Thymus (tissue), 11 donors: ENCODE data around the gene EOLA1. TPM values are rescaled to one million over a fixed set of nuclear protein-coding genes. Genes with fewer than 3 reads are reported as not detected.
A peak's percentile ranks its signal among the peaks of the same experiment; 100 is the strongest.
"Not testable (repeated sequence)": the region's sequence is repeated elsewhere in the genome, so short reads cannot be mapped to it uniquely, and the experiment has no call there.

Experiments used
- DNase-seq, 9 donors: peaks; one replicate each; pipeline ENCODE4 v3.0.0-alpha.2; 2013; ENCODE audit warnings: low spot score in 9 of 9, low read depth in 6 of 9, missing footprints in 1 of 9
- H3K27ac ChIP-seq, 2 donors: one replicate each; pipeline ENCODE4 v1.5.1; 2013; ENCODE audit warnings: control low read depth in 1 of 2, low read depth in 1 of 2, low read length in 1 of 2, mild to moderate bottlenecking in 1 of 2, moderate library complexity in 1 of 2
- H3K27me3 ChIP-seq, 2 donors: one replicate each; pipeline ENCODE4 v1.5.1; 2013; ENCODE audit warnings: low read length in 1 of 2; ENCODE audit not compliant: control insufficient read depth in 2 of 2, insufficient read depth in 1 of 2
- H3K36me3 ChIP-seq, 2 donors: one replicate each; pipeline ENCODE4 v1.5.1; 2013; ENCODE audit warnings: low read length in 1 of 2, mild to moderate bottlenecking in 1 of 2, moderate library complexity in 1 of 2; ENCODE audit not compliant: control insufficient read depth in 2 of 2, insufficient read depth in 2 of 2
- H3K4me1 ChIP-seq, 2 donors: one replicate each; pipeline ENCODE4 v1.5.1; 2013; ENCODE audit warnings: low read length in 2 of 2; ENCODE audit not compliant: control insufficient read depth in 2 of 2, insufficient read depth in 2 of 2
- H3K4me3 ChIP-seq, 2 donors: one replicate each; pipeline ENCODE4 v1.5.1; 2013; ENCODE audit warnings: low read length in 2 of 2, control low read depth in 1 of 2, mild to moderate bottlenecking in 1 of 2
- H3K9me3 ChIP-seq, 2 donors: one replicate each; pipeline ENCODE4 v1.5.1; 2013; ENCODE audit warnings: low read length in 1 of 2, mild to moderate bottlenecking in 1 of 2; ENCODE audit not compliant: control insufficient read depth in 2 of 2, insufficient read depth in 1 of 2
- WGBS: extraction: QIAGEN DNeasy Blood & Tissue Kit; methylation state at CpG from one replicate; pipeline ENCODE4 v1.1.7; 2013; 5-methylcytosine and 5-hydroxymethylcytosine counted together
- polyA plus RNA-seq: library from polyadenylated mRNA; stranded (reverse); fragments of 200-250 nt; gene quantifications from one replicate; pipeline ENCODE4 v1.2.3, GENCODE V29; 2013
- total RNA-seq: library from RNA; stranded (reverse); fragments of 120-200 nt; gene quantifications from one replicate; pipeline ENCODE4 v1.2.4, GENCODE V29; 2013
- donor health status: healthy.

EOLA1 gene
- total and polyA plus RNA-seq, 2 donors: 18.1 to 33.5 TPM

DNA sequence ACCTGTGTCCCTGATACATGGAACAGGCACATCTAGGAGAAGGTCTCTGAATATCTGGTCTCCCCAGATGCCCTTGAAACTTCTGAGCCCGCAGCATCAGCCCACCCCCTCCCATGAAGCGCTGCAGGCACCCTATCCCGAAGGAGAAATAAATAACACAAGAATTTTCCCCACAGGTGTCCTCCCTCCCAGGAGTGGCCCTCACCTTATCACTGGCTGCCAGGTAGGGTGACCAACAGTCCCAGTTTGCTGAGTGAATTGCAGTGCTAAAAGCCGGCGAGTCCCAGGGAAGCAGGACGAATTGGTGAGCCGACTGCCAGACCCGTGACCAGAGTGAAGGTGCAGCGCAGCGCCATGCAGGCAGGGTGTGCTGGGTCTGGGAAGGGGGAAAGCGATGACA, 6.8 kb upstream of the EOLA1 start:
- not testable (repeated sequence) for H3K9me3 ChIP-seq, H3K4me3 ChIP-seq, H3K36me3 ChIP-seq, H3K27ac ChIP-seq, H3K27me3 ChIP-seq, H3K4me1 ChIP-seq, DNase-seq
- WGBS: over 99% methylated on average over 9 of the region's 11 CpGs

DNA sequence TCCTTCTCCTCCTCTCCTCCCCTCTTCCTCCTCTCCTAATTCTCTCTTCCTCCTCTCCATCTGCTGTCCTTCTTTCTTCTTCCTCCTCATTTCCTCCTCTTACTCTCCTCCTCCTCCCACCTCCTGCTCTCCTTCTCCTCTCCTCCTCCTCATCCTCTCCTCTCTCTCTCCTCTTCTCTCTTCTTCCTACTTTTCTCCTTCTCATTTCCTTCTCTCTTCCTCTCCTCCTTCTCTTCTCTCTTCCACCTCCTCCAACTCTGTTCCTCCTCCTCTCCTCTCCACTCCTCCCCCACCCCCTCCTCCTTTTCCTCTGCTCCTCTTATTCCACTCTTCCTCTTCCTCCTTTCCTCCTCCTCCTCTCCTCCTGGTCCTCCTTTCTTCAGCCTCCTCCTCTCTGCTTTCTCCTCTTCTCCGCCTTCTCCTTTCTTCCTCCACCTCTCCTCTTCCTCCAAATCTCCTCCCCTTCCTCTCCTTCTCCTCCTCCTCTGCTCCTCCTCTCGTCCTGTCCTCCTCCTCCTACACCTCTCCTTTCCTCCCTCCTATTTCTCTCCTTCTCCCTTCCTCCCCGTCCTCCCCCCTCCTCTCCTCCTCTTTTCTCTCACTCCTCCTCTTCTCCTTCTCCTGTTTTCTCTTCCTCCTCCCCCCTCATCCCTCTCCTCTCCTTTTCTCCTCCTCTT, 5.7 kb upstream of the EOLA1 start:
- WGBS: 95% methylated on average over 3 of the region's 3 CpGs
- H3K4me3 ChIP-seq, H3K4me1 ChIP-seq, H3K9me3 ChIP-seq, DNase-seq, H3K27ac ChIP-seq, H3K36me3 ChIP-seq, H3K27me3 ChIP-seq: not testable (repeated sequence)

DNA sequence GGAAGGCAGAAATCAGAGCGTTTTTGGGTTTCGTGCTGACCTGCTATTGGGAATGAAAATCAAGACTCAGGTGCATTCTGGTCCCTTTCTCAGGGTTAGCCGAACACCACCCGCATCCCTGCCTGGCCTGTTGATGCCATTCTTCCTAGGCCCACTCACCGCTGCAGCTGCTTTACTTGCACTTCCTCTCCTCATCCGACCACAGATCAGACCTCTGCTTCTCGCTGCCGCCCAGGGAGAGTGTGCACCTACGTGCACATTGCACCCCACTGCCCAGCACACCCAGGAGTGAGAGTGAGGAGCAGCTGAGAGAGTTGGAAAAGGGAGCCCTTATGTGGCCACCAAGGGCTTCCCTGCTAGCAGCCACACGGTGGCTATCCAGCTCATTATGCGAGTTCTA, 3.3 kb upstream of the EOLA1 start:
- not testable (repeated sequence) for DNase-seq, H3K27me3 ChIP-seq, H3K4me3 ChIP-seq, H3K36me3 ChIP-seq, H3K27ac ChIP-seq, H3K9me3 ChIP-seq
- peaks cover 0 to 11% of the 10 kb centered on the region in 2 donors for H3K4me1 ChIP-seq
- 93% methylated on average over 8 of the region's 11 CpGs for WGBS

DNA sequence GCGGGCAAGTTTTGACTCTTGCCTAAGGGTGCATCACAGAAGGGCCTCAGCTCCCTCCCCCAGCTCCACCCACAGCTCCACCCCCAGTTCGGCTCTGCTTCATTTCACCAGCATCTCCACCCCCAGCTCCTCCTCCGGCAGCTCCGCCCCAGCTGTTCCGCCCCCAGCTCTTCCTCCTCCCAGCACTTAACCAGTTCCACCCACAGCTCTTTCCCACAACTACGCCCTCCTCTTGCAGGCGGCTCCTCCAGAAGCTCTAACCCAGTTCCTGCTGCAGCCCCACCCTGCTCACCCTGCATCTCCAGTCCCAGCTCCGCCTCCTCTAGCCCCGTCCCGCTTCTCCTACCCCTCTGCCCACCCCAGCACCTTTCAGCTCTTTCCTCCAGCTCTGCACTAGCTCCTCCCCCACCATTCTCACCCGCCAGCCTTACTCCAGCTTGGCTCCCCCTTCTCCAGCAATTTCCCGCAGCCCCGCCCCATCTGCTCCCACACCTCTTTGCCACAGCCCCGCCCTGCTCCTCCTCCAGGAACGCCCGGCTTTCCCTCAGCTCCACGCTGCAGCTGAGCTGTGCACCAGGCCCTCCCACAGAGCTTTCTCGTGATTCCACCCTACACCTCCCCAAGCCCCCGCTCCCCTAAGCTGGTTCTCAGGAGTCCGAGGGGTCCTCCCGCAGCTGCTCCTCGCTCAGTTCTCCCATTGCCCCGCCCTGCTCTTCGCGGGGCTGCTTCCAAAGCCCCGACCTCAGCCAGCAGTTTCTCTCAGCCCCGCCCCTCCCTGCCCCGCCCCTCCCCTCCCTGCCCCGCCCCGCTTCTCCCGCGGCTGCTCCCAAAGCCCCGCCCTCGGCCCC, 1.3 kb upstream of the EOLA1 start:
- peaks cover 0 to 11% of the 10 kb centered on the region in 2 donors for H3K4me1 ChIP-seq
- WGBS: 2% methylated on average over 33 of the region's 34 CpGs
- H3K27ac ChIP-seq: peak overlapping the region; percentile 85 to 91
- peak overlapping the region; percentile 53 to 55 for H3K4me3 ChIP-seq
- DNase-seq: peak; percentile 62 to 93 (median 83)
- H3K27me3 ChIP-seq: no peaks in the 10 kb centered on the region
- peaks cover 3 to 6% of the 10 kb centered on the region in 2 donors for H3K36me3 ChIP-seq
- no peaks in the 10 kb centered on the region for H3K9me3 ChIP-seq

DNA sequence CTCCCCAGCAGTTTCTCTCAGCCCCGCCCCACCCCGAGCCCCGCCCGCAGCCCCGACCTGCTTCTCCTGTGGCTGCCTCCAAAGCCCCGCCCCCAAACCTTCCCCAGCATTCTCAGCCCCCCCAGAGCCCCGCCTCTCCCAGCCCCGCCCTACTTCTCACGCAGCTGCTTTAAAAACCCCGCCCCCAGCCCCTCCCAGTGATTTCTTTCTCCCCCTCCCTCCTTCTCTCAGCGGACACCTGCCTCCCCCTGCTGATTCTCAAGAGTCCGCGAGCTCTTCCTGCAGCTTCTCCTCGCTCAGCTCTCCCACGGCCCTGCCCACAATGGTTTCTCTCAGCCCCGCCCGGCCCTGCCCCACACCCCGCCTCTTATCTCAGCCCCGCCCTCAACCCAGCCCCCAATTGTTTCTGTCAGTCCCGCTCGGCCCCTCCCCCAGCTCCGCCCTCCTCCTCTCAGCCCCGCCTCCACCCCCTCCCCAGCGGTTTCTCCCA, 636 bp upstream of the EOLA1 start:
- peak; percentile 49 to 91 (median 83) for DNase-seq

DNA sequence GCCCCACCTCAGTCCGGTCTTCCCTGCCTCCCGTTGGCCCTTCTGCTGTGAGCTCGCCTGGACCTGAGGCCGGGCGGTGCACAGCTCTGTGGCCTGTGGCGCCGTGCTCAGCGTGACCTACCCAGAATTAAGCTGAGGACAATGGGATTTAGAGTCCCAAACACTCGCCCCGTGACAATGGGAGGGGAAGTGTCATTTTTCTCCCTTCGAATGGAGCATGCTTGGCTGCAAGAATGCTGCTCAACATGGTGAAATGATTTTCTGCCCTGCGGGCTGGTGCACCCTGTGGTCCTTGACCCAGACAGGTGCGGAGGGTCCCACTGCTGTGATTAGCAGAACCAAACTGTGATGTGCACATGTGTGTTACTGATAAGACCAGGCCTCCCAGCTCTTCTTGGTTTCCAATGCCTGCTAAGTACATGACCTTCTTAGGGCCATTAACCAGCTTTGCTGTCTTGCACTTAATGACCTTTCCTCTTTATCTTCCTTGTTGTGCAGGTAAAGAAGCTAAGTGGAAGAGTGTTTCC, 772 bp downstream of the EOLA1 start:
- Histone ChIP-seq H3K9me3 (no peaks in the 10 kb centered on the region), H3K36me3 (peaks cover 0 to 3% of the 10 kb centered on the region in 2 donors), H3K27ac (peak overlapping the region; percentile 89 to 99), H3K27me3 (no peaks in the 10 kb centered on the region), H3K4me3 (peak overlapping the region; percentile 65 to 66), H3K4me1 (peaks cover 0 to 11% of the 10 kb centered on the region in 2 donors)
- DNase-seq: no peak
- WGBS: 10% methylated on average over 13 of the region's 13 CpGs

More for the DNA sequence above, 636 bp upstream of the EOLA1 start:
- no peaks in the 10 kb centered on the region for H3K9me3 ChIP-seq
- WGBS: 2% methylated on average over 24 of the region's 24 CpGs
- H3K27me3 ChIP-seq: no peaks in the 10 kb centered on the region
- H3K36me3 ChIP-seq: peaks cover 3 to 6% of the 10 kb centered on the region in 2 donors
- H3K27ac ChIP-seq: peak overlapping the region; percentile 97 to 99
- peaks cover 0 to 11% of the 10 kb centered on the region in 2 donors for H3K4me1 ChIP-seq
- peak overlapping the region; percentile 65 to 66 for H3K4me3 ChIP-seq

DNA sequence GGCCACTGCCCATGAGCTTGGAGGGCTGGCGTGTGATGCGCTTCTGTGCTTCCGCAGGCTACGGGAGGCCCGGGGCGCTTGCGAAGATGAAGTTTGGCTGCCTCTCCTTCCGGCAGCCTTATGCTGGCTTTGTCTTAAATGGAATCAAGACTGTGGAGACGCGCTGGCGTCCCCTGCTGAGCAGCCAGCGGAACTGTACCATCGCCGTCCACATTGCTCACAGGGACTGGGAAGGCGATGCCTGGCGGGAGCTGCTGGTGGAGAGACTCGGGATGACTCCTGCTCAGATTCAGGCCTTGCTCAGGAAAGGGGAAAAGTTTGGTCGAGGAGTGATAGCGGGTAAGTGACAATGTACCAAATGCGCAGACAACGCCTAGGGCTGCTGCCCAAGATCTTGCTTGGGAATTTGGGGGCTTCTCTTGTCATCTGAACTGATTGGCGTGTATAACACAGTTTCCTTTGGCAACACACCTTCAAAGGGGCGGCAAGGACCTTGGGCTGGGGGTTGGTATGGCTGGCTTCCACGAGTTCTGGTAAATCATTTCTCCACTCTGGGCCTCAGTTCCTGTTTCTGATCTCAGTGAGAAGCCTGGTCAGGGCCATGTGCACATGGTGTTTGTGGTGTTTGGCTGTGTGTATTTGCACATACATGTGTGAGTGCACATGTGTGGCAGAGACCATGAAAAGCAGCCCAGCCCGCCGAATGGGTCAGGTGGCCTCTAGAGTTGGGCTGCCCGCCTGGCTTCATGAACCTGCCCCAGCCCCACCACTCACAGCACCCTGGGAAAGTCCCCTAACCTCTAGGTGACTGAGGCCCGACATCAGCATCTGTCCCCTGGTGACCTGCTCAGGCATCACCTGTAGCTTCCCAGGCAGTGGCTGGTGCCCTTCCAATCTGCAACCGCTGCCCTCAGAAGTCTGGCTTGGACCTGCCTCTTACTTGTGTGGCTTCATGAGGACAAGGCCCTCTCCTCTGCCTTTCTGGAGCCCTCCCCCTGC, 5.0 kb downstream of the EOLA1 start:
- H3K27me3 ChIP-seq, H3K9me3 ChIP-seq, DNase-seq, H3K27ac ChIP-seq, H3K4me3 ChIP-seq, H3K4me1 ChIP-seq, H3K36me3 ChIP-seq: not testable (repeated sequence)
- WGBS: 98% methylated on average over 20 of the region's 29 CpGs

DNA sequence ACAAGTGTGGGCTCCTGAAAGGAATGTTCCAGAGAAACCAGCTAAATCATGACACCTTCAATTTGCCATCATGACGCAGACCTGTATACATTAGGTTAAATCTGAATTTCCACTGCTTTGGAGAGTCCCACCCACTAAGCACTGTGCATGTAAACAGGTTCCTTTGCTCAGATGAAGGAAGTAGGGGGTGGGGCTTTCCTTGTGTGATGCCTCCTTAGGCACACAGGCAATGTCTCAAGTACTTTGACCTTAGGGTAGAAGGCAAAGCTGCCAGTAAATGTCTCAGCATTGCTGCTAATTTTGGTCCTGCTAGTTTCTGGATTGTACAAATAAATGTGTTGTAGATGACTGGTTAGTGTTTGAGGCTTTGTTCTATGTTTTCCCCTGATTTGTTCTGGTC, 6.2 kb downstream of the EOLA1 start:
- not testable (repeated sequence) for H3K27ac ChIP-seq, H3K9me3 ChIP-seq, H3K36me3 ChIP-seq, DNase-seq, H3K4me3 ChIP-seq, H3K27me3 ChIP-seq, H3K4me1 ChIP-seq
- WGBS: 100% methylated on average over 1 of the region's 1 CpG
